Stimulated activated CD8-positive, alpha-beta memory T cell treated with anti-CD3 and anti-CD28 coated beads, Interleukin-4, amount 100 ng/mL, for 48 hours (primary cell): Measurements from ENCODE around the gene PHAX.
"Not testable (repeated sequence)": the region's sequence is repeated elsewhere in the genome, so short reads cannot be mapped to it uniquely, and the experiment has no call there.

Source experiments
- DNase-seq: peaks from one replicate; pipeline ENCODE4 v3.0.0-alpha.2; 2020

The PHAX gene

DNA sequence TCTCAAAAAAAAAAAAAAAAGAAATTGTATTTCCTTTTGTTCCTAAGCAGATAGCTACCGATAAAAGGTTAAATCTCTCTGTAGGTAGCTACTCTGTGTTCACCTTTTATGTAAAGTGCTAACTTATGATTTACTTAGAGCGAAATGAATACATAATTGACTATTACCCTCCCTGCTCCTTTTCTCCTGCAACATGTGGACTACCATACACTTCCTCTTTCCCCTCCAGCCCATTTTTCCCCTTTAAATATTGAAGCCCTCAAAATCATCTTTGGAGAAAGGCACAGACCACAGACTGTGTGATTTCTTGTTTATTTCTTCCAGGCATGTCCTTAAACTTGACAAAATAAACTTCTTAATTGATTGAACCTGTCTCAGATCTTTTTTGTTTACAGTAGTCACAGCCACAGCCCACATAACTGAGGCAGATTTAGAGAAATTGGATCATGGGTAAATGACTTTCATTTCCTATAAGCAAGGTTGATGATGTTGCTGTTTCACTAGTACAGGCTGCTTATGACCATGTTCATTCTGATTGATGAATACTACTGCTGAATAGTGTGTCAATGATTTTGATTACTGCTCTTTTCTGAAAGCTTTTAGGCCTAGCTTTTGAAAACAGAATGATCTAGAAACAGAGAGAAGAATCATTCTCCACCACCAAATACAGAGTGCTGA lies 59.2 kb downstream of the PHAX start:
- DNase-seq: no peak

DNA sequence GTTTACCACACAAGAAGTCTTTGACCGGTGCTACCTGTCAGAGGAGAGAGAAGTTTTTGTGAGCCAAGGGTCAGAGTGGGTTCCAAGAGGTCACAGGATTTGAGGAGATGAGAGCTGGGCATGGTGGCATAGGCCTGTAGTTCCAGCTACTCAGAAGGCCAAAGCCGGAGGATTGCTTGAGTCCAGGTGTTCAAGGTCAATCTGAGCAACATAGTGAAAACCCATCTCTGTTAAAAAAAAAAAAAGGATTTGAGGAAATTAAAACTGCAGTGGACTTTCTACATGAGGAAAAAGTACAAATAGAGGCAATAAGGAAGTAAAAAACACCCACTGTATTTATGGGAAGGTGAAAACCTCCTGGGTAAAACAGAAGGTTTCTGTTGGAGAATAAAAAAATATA lies 63.8 kb downstream of the PHAX start:
- no peak for DNase-seq

DNA sequence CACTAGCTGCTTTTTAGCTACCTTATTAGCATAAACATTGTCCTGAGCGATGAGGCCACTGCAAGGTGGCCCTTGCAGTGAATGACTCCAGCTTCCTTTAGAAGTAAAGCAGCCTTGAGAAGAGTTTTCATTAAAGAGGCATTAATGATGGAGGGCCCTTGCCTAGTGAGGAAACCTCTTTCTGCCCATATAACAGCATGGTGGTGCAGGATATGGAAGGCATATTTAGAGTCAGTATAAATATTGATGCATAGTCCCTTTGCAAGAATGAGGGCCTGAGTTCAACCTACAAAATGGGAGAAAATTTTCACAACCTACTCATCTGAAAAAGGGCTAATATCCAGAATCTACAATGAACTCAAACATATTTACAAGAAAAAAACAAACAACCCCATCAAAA lies 69.4 kb downstream of the PHAX start:
- not testable (repeated sequence) for DNase-seq

DNA sequence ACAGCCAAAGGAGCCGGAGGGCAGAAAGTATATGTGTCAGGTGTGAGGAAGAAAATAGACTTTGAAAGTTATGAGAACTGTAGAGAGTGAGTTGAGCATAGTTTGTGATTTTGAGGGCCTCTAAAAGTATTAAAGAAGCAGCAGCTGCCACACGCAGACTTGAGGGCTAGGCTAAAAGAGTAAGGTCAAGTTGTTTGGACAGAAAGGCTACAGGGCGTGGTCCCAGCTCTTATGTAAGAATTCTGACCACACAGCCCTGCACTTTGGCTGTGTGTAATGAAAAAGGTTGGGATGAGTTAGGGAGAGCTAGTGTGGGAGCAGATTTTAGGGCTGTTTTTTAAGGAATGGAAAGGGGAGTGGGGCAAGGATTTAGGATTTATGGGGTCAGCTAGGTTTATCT lies 70.9 kb downstream of the PHAX start:
- DNase-seq: not testable (repeated sequence)

DNA sequence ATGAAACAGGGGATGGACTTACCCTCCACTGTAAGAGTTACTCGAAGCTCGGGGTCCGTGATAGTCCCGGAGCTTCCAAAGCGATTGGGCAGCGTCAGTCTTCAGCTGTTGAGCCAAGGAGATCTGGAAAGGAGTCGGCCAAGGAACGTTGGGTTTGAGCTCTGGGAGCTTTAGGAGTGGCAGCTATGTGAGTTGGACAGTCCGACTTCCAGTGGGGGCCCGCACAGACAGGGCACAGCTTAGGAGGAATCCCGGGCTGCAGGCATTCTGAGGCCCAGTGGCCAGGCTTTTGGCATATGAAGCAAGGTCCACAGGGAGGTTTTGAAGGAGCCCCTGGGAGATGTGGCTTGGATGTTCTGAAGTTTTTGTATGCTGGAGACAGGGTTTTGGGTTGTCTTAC lies 72.7 kb downstream of the PHAX start:
- DNase-seq: no peak

DNA sequence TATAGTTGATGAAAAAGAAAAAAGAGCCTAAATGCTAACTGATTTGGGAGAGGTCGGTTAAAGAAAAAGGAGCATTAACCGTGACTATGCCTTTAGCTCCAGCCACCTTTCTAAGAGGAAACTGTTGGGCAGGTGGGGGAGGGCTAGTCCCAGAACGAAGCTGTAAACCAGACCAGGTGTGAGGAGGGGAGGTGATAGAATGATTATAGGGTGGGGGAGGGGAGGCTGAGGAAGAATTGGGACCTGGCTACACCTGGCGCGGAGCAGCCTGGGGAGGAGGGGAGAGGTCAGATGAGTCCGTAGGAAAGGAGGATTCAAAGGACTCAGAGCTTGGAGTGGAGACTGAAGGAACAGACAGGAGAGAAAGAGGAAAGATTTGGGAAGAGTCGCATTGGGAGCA lies 73.4 kb downstream of the PHAX start:
- no peak for DNase-seq

DNA sequence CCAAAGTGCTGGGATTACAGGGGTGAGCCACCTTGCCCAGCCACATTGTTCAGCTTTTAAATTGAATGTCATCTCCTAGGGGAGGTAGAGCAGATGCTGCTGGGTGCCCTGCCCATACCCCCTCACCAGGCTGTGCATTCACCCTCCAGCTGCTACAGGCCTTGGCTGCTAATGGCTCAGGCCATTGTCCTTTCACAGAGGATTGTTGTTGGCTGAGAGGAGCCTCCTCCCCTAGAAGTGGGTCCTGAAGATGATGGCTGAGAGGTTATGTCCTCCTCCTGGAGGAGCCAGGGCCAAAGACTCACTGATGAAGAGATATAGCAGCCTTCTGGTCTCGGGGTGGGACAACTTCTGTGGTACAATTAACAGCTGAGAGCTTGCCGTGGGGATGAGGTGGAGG lies 74.6 kb downstream of the PHAX start:
- DNase-seq: no peak

DNA sequence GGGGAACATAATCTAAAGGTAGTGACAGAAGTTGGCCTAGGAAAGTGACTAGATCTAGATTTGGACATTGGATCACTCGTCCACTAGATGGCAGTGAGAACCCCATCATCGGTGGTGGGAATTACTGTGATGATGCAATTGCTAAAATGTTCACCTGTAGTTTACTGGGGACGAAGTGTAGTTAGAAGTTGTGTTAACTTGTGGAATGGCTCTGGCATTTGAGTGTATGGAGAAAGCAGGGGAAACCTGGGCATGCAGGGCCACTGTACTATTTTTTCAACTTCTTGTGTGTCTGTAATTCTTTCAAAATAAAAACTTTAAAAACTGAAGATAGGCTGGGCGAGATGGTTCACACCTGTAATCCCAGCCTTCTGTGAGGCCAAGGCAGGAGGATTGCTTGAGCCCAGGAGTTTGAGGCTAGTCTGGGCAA lies 75.5 kb downstream of the PHAX start:
- peak; percentile 69 for DNase-seq
